Measurements from ENCODE around the gene REPS2. TPM values are rescaled to one million over a fixed set of nuclear protein-coding genes. Genes with fewer than 3 reads are reported as not detected.

The REPS2 gene
- total RNA-seq, 1 donor from 2014 or later: 1.2 TPM

DNA sequence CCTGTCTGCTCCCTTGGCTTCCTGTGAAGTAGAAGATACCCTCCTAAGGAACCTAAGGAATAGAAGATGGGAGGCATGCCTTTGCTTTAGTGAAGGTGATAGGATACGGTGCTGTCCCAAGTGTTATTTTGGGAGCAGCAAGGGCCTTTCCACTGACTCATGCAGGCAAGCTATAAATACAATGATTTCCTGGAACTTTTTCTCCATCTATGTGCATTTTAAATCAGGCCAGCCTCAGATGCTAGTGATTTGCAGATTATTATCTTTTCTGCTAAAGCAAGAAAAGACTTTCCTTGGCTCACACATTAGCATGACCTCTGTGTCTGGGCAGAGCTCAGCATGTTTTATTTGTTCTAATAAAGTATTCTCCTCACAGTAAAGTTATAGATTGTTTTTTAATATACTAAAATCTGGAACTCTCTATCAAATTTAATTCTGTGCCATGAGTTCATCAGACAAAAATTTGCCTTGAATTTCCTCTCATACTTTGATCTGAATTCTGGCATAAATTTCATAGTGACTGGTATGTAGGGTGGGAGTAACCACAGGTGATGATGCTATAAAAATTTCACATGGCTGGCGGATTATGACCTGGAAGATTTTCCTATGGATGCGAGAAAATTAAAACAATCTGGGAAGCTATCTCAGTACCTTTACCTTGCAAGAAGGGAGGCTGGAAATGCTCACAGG is 131.7 kb downstream of the REPS2 start:
- H3K4me2 ChIP-seq (ENCODE audit: low read length): peak overlapping the region; percentile 59
- H3K27me3 ChIP-seq (ENCODE audit: insufficient read depth, low read length): no peaks in the 10 kb centered on the region
- peaks cover 15% of the 10 kb centered on the region for H3K4me1 ChIP-seq (ENCODE audit: insufficient read depth, low read length)
- no peaks in the 10 kb centered on the region for H3K9me3 ChIP-seq (ENCODE audit: insufficient read depth, low read depth, low read length)
- Mint-ChIP-seq H3K36me3 (ENCODE audit: low read depth, unreplicated experiment) (no peaks in the 10 kb centered on the region), H3K9me3 (ENCODE audit: unreplicated experiment) (no peaks in the 10 kb centered on the region), H3K27ac (ENCODE audit: unreplicated experiment) (peak overlapping the region; percentile 62), H3K27me3 (ENCODE audit: low read depth, unreplicated experiment) (peaks cover 5% of the 10 kb centered on the region), H3K4me1 (ENCODE audit: low read depth, unreplicated experiment) (peaks cover 8% of the 10 kb centered on the region), H3K4me3 (ENCODE audit: unreplicated experiment) (no peak overlapping the region)
- H3K36me3 ChIP-seq (ENCODE audit: insufficient read depth, low read length): no peaks in the 10 kb centered on the region
- FAIRE-seq (peak; percentile 98), DNase-seq (ENCODE audit: low read depth) (peak; percentile 68)
- H3K9ac ChIP-seq (ENCODE audit: low read length): peak overlapping the region; percentile 41
- TF ChIP-seq EZH2 (IDR thresholded peaks at IDR 0.05; ENCODE audit: insufficient read depth, low read length) (no peak), CTCF (IDR thresholded peaks at IDR 0.05; ENCODE audit: insufficient read depth, low read depth, low read length) (no peak)
- peak overlapping the region; percentile 76 for H3K27ac ChIP-seq (ENCODE audit: low read depth, low read length)
- no peaks in the 10 kb centered on the region for H4K20me1 ChIP-seq (ENCODE audit: insufficient read depth, low read length)
- H3K79me2 ChIP-seq (ENCODE audit: insufficient read depth, low read length): no peaks in the 10 kb centered on the region
- no peak overlapping the region for H2AFZ ChIP-seq (ENCODE audit: low read depth, low read length)
- H3K4me3 ChIP-seq (ENCODE audit: insufficient read depth, low read depth, low read length): peak overlapping the region; percentile 17

DNA sequence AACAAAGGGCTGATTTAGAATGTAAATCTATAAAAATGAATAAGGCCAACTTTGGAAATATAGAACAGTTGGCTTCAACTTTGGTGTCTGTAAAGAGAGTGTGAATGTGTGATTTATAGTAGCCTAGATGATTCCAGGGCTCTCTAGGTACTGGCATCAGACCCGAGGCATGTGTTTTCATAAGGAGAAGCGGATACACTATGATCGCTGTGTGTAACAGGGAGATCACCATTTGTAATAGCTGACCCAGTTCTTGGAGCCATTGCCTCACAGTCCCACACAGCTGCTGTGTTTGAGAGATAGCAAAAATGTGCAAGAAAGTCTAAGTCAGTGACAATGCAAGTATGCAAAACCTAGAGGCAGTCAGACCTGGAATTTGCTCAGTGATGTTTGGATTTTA is 135.1 kb downstream of the REPS2 start:
- no peak overlapping the region for H3K4me3 Mint-ChIP-seq (ENCODE audit: unreplicated experiment)
- peak; percentile 98 for FAIRE-seq
- H3K9me3 Mint-ChIP-seq (ENCODE audit: unreplicated experiment): no peaks in the 10 kb centered on the region
- H3K79me2 ChIP-seq (ENCODE audit: insufficient read depth, low read length): no peaks in the 10 kb centered on the region
- H4K20me1 ChIP-seq (ENCODE audit: insufficient read depth, low read length): no peaks in the 10 kb centered on the region
- peaks cover 15% of the 10 kb centered on the region for H3K4me1 ChIP-seq (ENCODE audit: insufficient read depth, low read length)
- no peaks in the 10 kb centered on the region for H3K9me3 ChIP-seq (ENCODE audit: insufficient read depth, low read depth, low read length)
- no peak for DNase-seq (ENCODE audit: low read depth)
- no peaks in the 10 kb centered on the region for H3K36me3 ChIP-seq (ENCODE audit: insufficient read depth, low read length)
- no peak overlapping the region for H2AFZ ChIP-seq (ENCODE audit: low read depth, low read length)
- H3K27ac Mint-ChIP-seq (ENCODE audit: unreplicated experiment): no peak overlapping the region
- peaks cover 8% of the 10 kb centered on the region for H3K4me1 Mint-ChIP-seq (ENCODE audit: low read depth, unreplicated experiment)
- H3K27me3 ChIP-seq (ENCODE audit: insufficient read depth, low read length): no peaks in the 10 kb centered on the region
- H3K27me3 Mint-ChIP-seq (ENCODE audit: low read depth, unreplicated experiment): peaks cover 4% of the 10 kb centered on the region
- no peak overlapping the region for H3K9ac ChIP-seq (ENCODE audit: low read length)
- H3K4me2 ChIP-seq (ENCODE audit: low read length): no peak overlapping the region
- TF ChIP-seq EZH2 (IDR thresholded peaks at IDR 0.05; ENCODE audit: insufficient read depth, low read length) (no peak), CTCF (IDR thresholded peaks at IDR 0.05; ENCODE audit: insufficient read depth, low read depth, low read length) (no peak)
- H3K4me3 ChIP-seq (ENCODE audit: insufficient read depth, low read depth, low read length): no peak overlapping the region
- no peak overlapping the region for H3K27ac ChIP-seq (ENCODE audit: low read depth, low read length)
- H3K36me3 Mint-ChIP-seq (ENCODE audit: low read depth, unreplicated experiment): no peaks in the 10 kb centered on the region

DNA sequence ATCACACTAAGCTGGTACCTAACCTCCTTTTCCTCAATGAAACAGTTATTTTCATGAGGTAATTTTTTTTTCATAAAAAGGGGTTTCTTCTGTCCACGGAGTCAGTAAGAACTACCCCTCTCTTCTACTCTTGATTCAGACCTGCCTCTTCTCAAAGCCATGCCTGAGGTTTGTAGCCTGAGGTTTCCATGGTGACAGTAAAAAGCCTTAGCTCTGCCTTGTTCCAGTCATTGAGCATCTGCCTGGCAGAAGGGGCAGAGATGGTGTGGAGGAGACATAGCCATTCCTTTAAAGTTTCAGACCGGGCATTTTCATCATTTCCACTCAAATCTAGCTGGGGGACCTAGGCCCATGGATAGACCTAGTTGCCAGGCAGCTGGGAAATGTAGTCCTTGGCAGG is 135.5 kb downstream of the REPS2 start:
- Histone ChIP-seq H2AFZ (ENCODE audit: low read depth, low read length) (no peak overlapping the region), H4K20me1 (ENCODE audit: insufficient read depth, low read length) (no peaks in the 10 kb centered on the region), H3K4me3 (ENCODE audit: insufficient read depth, low read depth, low read length) (no peak overlapping the region), H3K36me3 (ENCODE audit: insufficient read depth, low read length) (no peaks in the 10 kb centered on the region), H3K4me1 (ENCODE audit: insufficient read depth, low read length) (peaks cover 15% of the 10 kb centered on the region), H3K79me2 (ENCODE audit: insufficient read depth, low read length) (no peaks in the 10 kb centered on the region), H3K27me3 (ENCODE audit: insufficient read depth, low read length) (no peaks in the 10 kb centered on the region), H3K9me3 (ENCODE audit: insufficient read depth, low read depth, low read length) (no peaks in the 10 kb centered on the region), H3K9ac (ENCODE audit: low read length) (no peak overlapping the region), H3K4me2 (ENCODE audit: low read length) (no peak overlapping the region), H3K27ac (ENCODE audit: low read depth, low read length) (no peak overlapping the region)
- FAIRE-seq: no peak
- H3K27me3 Mint-ChIP-seq (ENCODE audit: low read depth, unreplicated experiment): peaks cover 4% of the 10 kb centered on the region
- TF ChIP-seq EZH2 (IDR thresholded peaks at IDR 0.05; ENCODE audit: insufficient read depth, low read length): no peak
- no peak for TF ChIP-seq CTCF (IDR thresholded peaks at IDR 0.05; ENCODE audit: insufficient read depth, low read depth, low read length)
- H3K36me3 Mint-ChIP-seq (ENCODE audit: low read depth, unreplicated experiment): no peaks in the 10 kb centered on the region
- H3K9me3 Mint-ChIP-seq (ENCODE audit: unreplicated experiment): no peaks in the 10 kb centered on the region
- H3K4me1 Mint-ChIP-seq (ENCODE audit: low read depth, unreplicated experiment): peaks cover 8% of the 10 kb centered on the region
- H3K27ac Mint-ChIP-seq (ENCODE audit: unreplicated experiment): no peak overlapping the region
- H3K4me3 Mint-ChIP-seq (ENCODE audit: unreplicated experiment): no peak overlapping the region
- DNase-seq (ENCODE audit: low read depth): no peak

All from astrocyte (in vitro differentiated cells and primary cell).